Mesendoderm (in vitro differentiated cells): Measurements from ENCODE around the gene NPR1.
A peak's percentile ranks its signal among the peaks of the same experiment; 100 is the strongest.
"Not testable (repeated sequence)": the region's sequence is repeated elsewhere in the genome, so short reads cannot be mapped to it uniquely, and the experiment has no call there.

Experiments
- DNase-seq: peaks from one replicate; pipeline ENCODE4 v3.0.0; 2013
- H2AK5ac ChIP-seq: 2 replicates; pipeline ENCODE4 v1.6.1; 2013; ENCODE audit warnings: low read length, inconsistent platforms
- H2BK120ac ChIP-seq: 2 replicates; pipeline ENCODE4 v1.6.1; 2013; ENCODE audit warnings: low read depth, mild to moderate bottlenecking, low read length, moderate library complexity, mixed read lengths
- H2BK15ac ChIP-seq: replicated peaks from 2 replicates; pipeline ENCODE4 v1.6.1; 2013; ENCODE audit warnings: low read depth, mild to moderate bottlenecking, moderate library complexity
- H2BK5ac ChIP-seq: 2 replicates; pipeline ENCODE4 v1.6.1; 2013; ENCODE audit warnings: low read length, inconsistent platforms
- H3K18ac ChIP-seq: 2 replicates; pipeline ENCODE4 v1.6.1; 2013; ENCODE audit warnings: mild to moderate bottlenecking, low read length, mixed read lengths
- H3K23ac ChIP-seq: one replicate; pipeline ENCODE4 v1.6.1; 2013; ENCODE audit warnings: low read length
- H3K27ac ChIP-seq: 2 replicates; pipeline ENCODE4 v1.5.1; 2013; ENCODE audit warnings: low read depth, mild to moderate bottlenecking, inconsistent platforms, low read length, moderate library complexity
- H3K27me3 ChIP-seq: 2 replicates; pipeline ENCODE4 v1.6.1; 2013; ENCODE audit warnings: low read length, control low read depth, mild to moderate bottlenecking, inconsistent platforms; ENCODE audit not compliant: insufficient read depth, poor library complexity
- H3K36me3 ChIP-seq: 2 replicates; pipeline ENCODE4 v1.6.1; 2013; ENCODE audit warnings: low read length, inconsistent platforms; ENCODE audit not compliant: control insufficient read depth, insufficient read depth
- H3K4ac ChIP-seq: one replicate; pipeline ENCODE4 v1.6.1; 2013; ENCODE audit warnings: low read depth, mild to moderate bottlenecking, low read length, moderate library complexity
- H3K4me1 ChIP-seq: 2 replicates; pipeline ENCODE4 v1.6.1; 2013; ENCODE audit warnings: low read depth, low read length, inconsistent platforms; ENCODE audit not compliant: control insufficient read depth
- H3K4me2 ChIP-seq: 2 replicates; pipeline ENCODE4 v1.6.1; 2013; ENCODE audit warnings: low read length
- H3K4me3 ChIP-seq: 2 replicates; pipeline ENCODE4 v1.5.1; 2013; ENCODE audit warnings: mild to moderate bottlenecking, low read length
- H3K56ac ChIP-seq: one replicate; pipeline ENCODE4 v1.6.1; 2013; ENCODE audit warnings: low read length
- H3K79me1 ChIP-seq: 2 replicates; pipeline ENCODE4 v1.6.1; 2013; ENCODE audit warnings: low read length, inconsistent platforms
- H3K79me2 ChIP-seq: 2 replicates; pipeline ENCODE4 v1.6.1; 2013; ENCODE audit warnings: mild to moderate bottlenecking, low read length; ENCODE audit not compliant: control insufficient read depth, insufficient read depth
- H3K9ac ChIP-seq: 2 replicates; pipeline ENCODE4 v1.6.1; 2013; ENCODE audit warnings: low read length, inconsistent platforms
- H4K5ac ChIP-seq: one replicate; pipeline ENCODE4 v1.6.1; 2013; ENCODE audit warnings: low read length
- H4K8ac ChIP-seq: one replicate; pipeline ENCODE4 v1.6.1; 2013; ENCODE audit warnings: low read depth, mild to moderate bottlenecking, control low read depth, low read length, moderate library complexity
- WGBS: extraction: QIAGEN DNeasy Blood & Tissue Kit; methylation state at CpG from one replicate; pipeline ENCODE4 v1.1.7; 2013; ENCODE audit warnings: low lambda C conversion rate, missing lambda C conversion rate; ENCODE audit not compliant: insufficient coverage; ENCODE audit errors: extremely low coverage; 5-methylcytosine and 5-hydroxymethylcytosine counted together

NPR1 gene

GRCh38 chr1:153639280-153639679 is 39.2 kb upstream of the NPR1 start:
- H3K4ac ChIP-seq, result no peak overlapping the region
- no peak overlapping the region for H3K27ac ChIP-seq
- no peak overlapping the region for H2AK5ac ChIP-seq
- no peak for DNase-seq
- WGBS, result no CpG with 5 or more reads among the region's 3 CpGs
- no peak overlapping the region for H3K9ac ChIP-seq
- H4K5ac ChIP-seq, result no peak overlapping the region
- peaks cover 26% of the 10 kb centered on the region for H3K79me1 ChIP-seq
- H3K23ac ChIP-seq, result no peak overlapping the region
- H3K4me1 ChIP-seq, result no peaks in the 10 kb centered on the region
- H3K27me3 ChIP-seq, result no peaks in the 10 kb centered on the region
- no peak overlapping the region for H3K56ac ChIP-seq
- H3K79me2 ChIP-seq, result peaks cover 31% of the 10 kb centered on the region
- no peak overlapping the region for H2BK15ac ChIP-seq
- no peak overlapping the region for H4K8ac ChIP-seq
- no peak overlapping the region for H3K18ac ChIP-seq
- H2BK5ac ChIP-seq, result no peak overlapping the region
- H2BK120ac ChIP-seq, result no peak overlapping the region
- H3K4me3 ChIP-seq, result no peak overlapping the region
- peaks cover 34% of the 10 kb centered on the region for H3K36me3 ChIP-seq
- H3K4me2 ChIP-seq, result no peak overlapping the region

GRCh38 chr1:153640213-153640612 is 38.3 kb upstream of the NPR1 start:
- DNase-seq, H3K23ac ChIP-seq, H2AK5ac ChIP-seq, H2BK5ac ChIP-seq, H3K56ac ChIP-seq, H3K4me2 ChIP-seq, H3K4me1 ChIP-seq, H2BK15ac ChIP-seq, H3K9ac ChIP-seq, H3K4me3 ChIP-seq, H3K4ac ChIP-seq, H4K8ac ChIP-seq, H4K5ac ChIP-seq, H3K18ac ChIP-seq, H3K27ac ChIP-seq, H3K27me3 ChIP-seq, H2BK120ac ChIP-seq: not testable (repeated sequence)
- Histone ChIP-seq H3K79me1 (peaks cover 26% of the 10 kb centered on the region), H3K36me3 (peaks cover 35% of the 10 kb centered on the region), H3K79me2 (peaks cover 24% of the 10 kb centered on the region)
- WGBS, result no CpG with 5 or more reads among the region's 5 CpGs

- Histone ChIP-seq H2AK5ac (no peak overlapping the region), H3K4me1 (no peaks in the 10 kb centered on the region), H2BK5ac (no peak overlapping the region), H3K27ac (no peak overlapping the region), H3K18ac (no peak overlapping the region), H2BK15ac (no peak overlapping the region), H3K4me2 (no peak overlapping the region), H4K5ac (no peak overlapping the region), H2BK120ac (no peak overlapping the region), H3K4me3 (no peak overlapping the region), H3K9ac (no peak overlapping the region), H3K27me3 (no peaks in the 10 kb centered on the region), H3K79me2 (peaks cover 17% of the 10 kb centered on the region), H3K23ac (no peak overlapping the region), H3K79me1 (peaks cover 26% of the 10 kb centered on the region), H3K36me3 (peaks cover 41% of the 10 kb centered on the region), H3K4ac (no peak overlapping the region), H3K56ac (no peak overlapping the region), H4K8ac (no peak overlapping the region)
- no CpG with 5 or more reads among the region's 6 CpGs for WGBS
- DNase-seq, result no peak
Observed at GRCh38 chr1:153640861-153641260, 37.6 kb upstream of the NPR1 start.

- peak overlapping the region; percentile 23 for H3K27ac ChIP-seq
- no peak overlapping the region for H3K56ac ChIP-seq
- no peak overlapping the region for H3K4ac ChIP-seq
- H3K4me3 ChIP-seq, result no peak overlapping the region
- no peak overlapping the region for H4K5ac ChIP-seq
- no peak overlapping the region for H4K8ac ChIP-seq
- no peak overlapping the region for H3K18ac ChIP-seq
- H2AK5ac ChIP-seq, result no peak overlapping the region
- H3K4me1 ChIP-seq, result no peaks in the 10 kb centered on the region
- H2BK5ac ChIP-seq, result no peak overlapping the region
- no peak overlapping the region for H3K4me2 ChIP-seq
- peaks cover 19% of the 10 kb centered on the region for H3K79me1 ChIP-seq
- no peaks in the 10 kb centered on the region for H3K27me3 ChIP-seq
- H3K79me2 ChIP-seq, result peaks cover 6% of the 10 kb centered on the region
- DNase-seq, result no peak
- peaks cover 35% of the 10 kb centered on the region for H3K36me3 ChIP-seq
- no peak overlapping the region for H2BK15ac ChIP-seq
- no peak overlapping the region for H3K9ac ChIP-seq
- no peak overlapping the region for H3K23ac ChIP-seq
- WGBS, result no CpG with 5 or more reads among the region's 11 CpGs
- no peak overlapping the region for H2BK120ac ChIP-seq
Observed at GRCh38 chr1:153642161-153642560, 36.3 kb upstream of the NPR1 start.

GRCh38 chr1:153643100-153643499 is 35.4 kb upstream of the NPR1 start:
- Histone ChIP-seq H3K23ac (no peak overlapping the region), H3K79me2 (peaks cover 2% of the 10 kb centered on the region), H2AK5ac (no peak overlapping the region), H4K5ac (no peak overlapping the region), H3K4me2 (no peak overlapping the region), H3K4me3 (no peak overlapping the region), H3K27ac (no peak overlapping the region), H2BK5ac (no peak overlapping the region), H3K27me3 (no peaks in the 10 kb centered on the region), H4K8ac (no peak overlapping the region), H3K9ac (no peak overlapping the region), H3K79me1 (peaks cover 15% of the 10 kb centered on the region), H2BK120ac (no peak overlapping the region), H2BK15ac (no peak overlapping the region), H3K36me3 (peaks cover 31% of the 10 kb centered on the region), H3K4ac (no peak overlapping the region), H3K18ac (no peak overlapping the region), H3K4me1 (no peaks in the 10 kb centered on the region), H3K56ac (no peak overlapping the region)
- no peak for DNase-seq
- WGBS, result no CpG with 5 or more reads among the region's 11 CpGs

GRCh38 chr1:153643816-153644215 is 34.7 kb upstream of the NPR1 start:
- H3K79me2 ChIP-seq, result no peaks in the 10 kb centered on the region
- H4K5ac ChIP-seq, result no peak overlapping the region
- H3K36me3 ChIP-seq, result peaks cover 29% of the 10 kb centered on the region
- no peak overlapping the region for H2BK15ac ChIP-seq
- H2BK5ac ChIP-seq, result no peak overlapping the region
- H4K8ac ChIP-seq, result no peak overlapping the region
- H3K56ac ChIP-seq, result no peak overlapping the region
- no peak overlapping the region for H3K4ac ChIP-seq
- H3K4me3 ChIP-seq, result no peak overlapping the region
- no peak overlapping the region for H3K27ac ChIP-seq
- no peak overlapping the region for H3K4me2 ChIP-seq
- H3K79me1 ChIP-seq, result peaks cover 13% of the 10 kb centered on the region
- no peak overlapping the region for H3K23ac ChIP-seq
- no peak overlapping the region for H2AK5ac ChIP-seq
- no peak overlapping the region for H2BK120ac ChIP-seq
- DNase-seq, result no peak
- no peak overlapping the region for H3K9ac ChIP-seq
- no peaks in the 10 kb centered on the region for H3K4me1 ChIP-seq
- H3K18ac ChIP-seq, result no peak overlapping the region
- H3K27me3 ChIP-seq, result no peaks in the 10 kb centered on the region
